AG04450 (cell line): Measurements from ENCODE around the gene TAPBP. TPM values are rescaled to one million over a fixed set of nuclear protein-coding genes. Genes with fewer than 3 reads are reported as not detected.
"Not testable (repeated sequence)": the region's sequence is repeated elsewhere in the genome, so short reads cannot be mapped to it uniquely, and the experiment has no call there.

Experiments
- CTCF ChIA-PET: fragments of 300-600, 350-600 bp; formaldehyde crosslinking; extraction: SDS; loops from one replicate; lab custom pipeline; 2022; ENCODE audit warnings: antibody characterized with exemption, inconsistent platforms; lab: Charles Lee
- POLR2A ChIA-PET: fragments of 350-600 bp; formaldehyde crosslinking; extraction: SDS; loops from one replicate; lab custom pipeline; 2021; ENCODE audit warnings: antibody characterized with exemption, inconsistent platforms; lab: Yijun Ruan, JAX
- DNase-seq: peaks from one replicate; pipeline ENCODE4 v3.0.0-alpha.2; 2011; ENCODE audit warnings: low read depth, low spot score
- H3K27ac ChIP-seq: one replicate; pipeline ENCODE4 v1.5.1; 2012; ENCODE audit warnings: low read depth, low read length, control low read depth
- H3K27me3 ChIP-seq: one replicate; pipeline ENCODE4 v1.6.0; 2012; ENCODE audit warnings: low read length; ENCODE audit not compliant: control insufficient read depth, insufficient read depth
- H3K4me3 ChIP-seq: 2 replicates; pipeline ENCODE4 v1.5.1; 2011; ENCODE audit warnings: mild to moderate bottlenecking, low read depth, low read length, control low read depth
- H3K9me3 ChIP-seq: 2 replicates; pipeline ENCODE4 v1.5.1; 2012; ENCODE audit warnings: low read length; ENCODE audit not compliant: control insufficient read depth, insufficient read depth
- polyA plus RNA-seq: library from polyadenylated mRNA; depleted of rRNA; stranded (reverse); fragments of >200 nt; gene quantifications from 2 replicates; pipeline ENCODE4 v1.2.3, GENCODE V29; 2011
- TF ChIP-seq, protein P1 (sequence below): IDR thresholded peaks from 2 replicates; pipeline ENCODE4 v1.5.1; 2011; ENCODE audit warnings: low read depth, low read length, control low read depth, inconsistent platforms

The TAPBP gene
- polyA plus RNA-seq, 1 experiment, result 29.3 TPM

DNA sequence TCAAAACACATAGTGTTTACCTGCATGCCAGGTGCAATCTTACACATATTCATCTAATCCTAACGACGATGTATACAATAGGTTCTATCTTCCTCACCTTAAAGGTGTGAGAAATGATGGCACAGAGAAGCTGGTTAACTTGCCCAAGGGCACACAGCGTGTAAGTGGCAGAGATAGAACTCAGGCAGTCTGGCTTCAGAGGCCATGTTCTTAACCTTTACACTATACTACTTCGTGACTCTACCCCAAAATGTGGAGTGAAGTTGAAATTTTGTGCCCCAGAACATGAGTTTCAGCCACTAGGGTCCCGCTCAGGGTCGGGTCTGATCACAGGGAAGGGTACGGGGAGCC lies 42.8 kb downstream of the TAPBP start:
- no peak for DNase-seq
- Histone ChIP-seq H3K27me3 (no peaks in the 10 kb centered on the region), H3K27ac (peak overlapping the region; percentile 94), H3K9me3 (no peaks in the 10 kb centered on the region), H3K4me3 (peak overlapping the region; percentile 94)
- ChIA-PET POLR2A (interaction anchor here (1.0 to 3.8 kb wide), 10 partner anchors 11 to 299 kb away, joined by 4 to 52 read pairs (median 10); partner anchors contain the start of genes PFDN6, WDR46 and ZBTB22), CTCF (interaction anchor here (1.3 kb wide), 1 partner anchor 11 kb away, joined by 3 read pairs; no protein-coding TSS in a partner anchor)
- TF ChIP-seq, protein P1, sequence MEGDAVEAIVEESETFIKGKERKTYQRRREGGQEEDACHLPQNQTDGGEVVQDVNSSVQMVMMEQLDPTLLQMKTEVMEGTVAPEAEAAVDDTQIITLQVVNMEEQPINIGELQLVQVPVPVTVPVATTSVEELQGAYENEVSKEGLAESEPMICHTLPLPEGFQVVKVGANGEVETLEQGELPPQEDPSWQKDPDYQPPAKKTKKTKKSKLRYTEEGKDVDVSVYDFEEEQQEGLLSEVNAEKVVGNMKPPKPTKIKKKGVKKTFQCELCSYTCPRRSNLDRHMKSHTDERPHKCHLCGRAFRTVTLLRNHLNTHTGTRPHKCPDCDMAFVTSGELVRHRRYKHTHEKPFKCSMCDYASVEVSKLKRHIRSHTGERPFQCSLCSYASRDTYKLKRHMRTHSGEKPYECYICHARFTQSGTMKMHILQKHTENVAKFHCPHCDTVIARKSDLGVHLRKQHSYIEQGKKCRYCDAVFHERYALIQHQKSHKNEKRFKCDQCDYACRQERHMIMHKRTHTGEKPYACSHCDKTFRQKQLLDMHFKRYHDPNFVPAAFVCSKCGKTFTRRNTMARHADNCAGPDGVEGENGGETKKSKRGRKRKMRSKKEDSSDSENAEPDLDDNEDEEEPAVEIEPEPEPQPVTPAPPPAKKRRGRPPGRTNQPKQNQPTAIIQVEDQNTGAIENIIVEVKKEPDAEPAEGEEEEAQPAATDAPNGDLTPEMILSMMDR, result no peak

DNA sequence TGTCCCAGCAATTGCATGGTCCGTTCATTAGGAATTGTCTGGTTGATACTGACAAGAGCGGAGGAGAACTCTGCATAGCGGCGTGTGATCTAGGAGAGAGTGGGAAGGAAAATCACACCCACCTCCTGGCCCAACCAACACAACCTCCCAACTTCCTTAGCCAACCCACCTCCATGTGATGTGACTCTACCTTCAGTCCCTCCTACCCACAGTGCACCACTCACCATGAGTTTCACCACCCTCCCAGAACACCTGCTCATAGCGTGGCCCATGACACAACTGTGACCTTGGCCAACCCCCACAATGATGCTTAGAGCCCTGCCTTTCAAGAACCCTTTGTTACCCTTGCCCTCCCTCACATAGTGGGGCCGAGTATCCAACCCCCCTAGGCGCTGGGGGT lies 49.9 kb downstream of the TAPBP start:
- TF ChIP-seq, protein P1, result no peak
- no peaks in the 10 kb centered on the region for H3K27me3 ChIP-seq
- H3K9me3 ChIP-seq, result no peaks in the 10 kb centered on the region
- ChIA-PET CTCF (no interaction called here), POLR2A (no interaction called here)
- no peak overlapping the region for H3K27ac ChIP-seq
- DNase-seq, result no peak
- no peak overlapping the region for H3K4me3 ChIP-seq

DNA sequence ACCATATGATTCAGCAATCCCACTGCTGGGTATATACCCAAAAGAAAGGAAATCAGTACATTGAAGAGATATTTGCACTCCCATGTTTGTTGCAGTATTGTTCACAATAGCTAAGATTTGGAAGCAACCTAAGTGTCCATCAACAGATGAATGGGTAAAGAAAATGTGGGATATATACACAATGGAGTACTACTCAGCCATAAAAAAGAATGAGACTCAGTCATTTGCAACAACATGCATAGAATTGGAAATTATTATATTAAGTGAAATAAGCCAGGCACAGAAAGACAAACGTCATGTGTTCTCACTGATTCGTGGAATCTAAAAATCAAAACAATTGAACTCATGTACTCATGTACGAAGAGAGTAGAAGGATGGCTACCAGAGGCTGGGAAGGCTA lies 51.4 kb downstream of the TAPBP start:
- H3K27ac ChIP-seq, H3K4me3 ChIP-seq, POLR2A ChIA-PET, DNase-seq, H3K27me3 ChIP-seq, H3K9me3 ChIP-seq: not testable (repeated sequence)
- CTCF ChIA-PET, result interaction anchor here (0.9 to 2.4 kb wide), 2 partner anchors 14 to 248 kb away, joined by 3 to 10 read pairs; no protein-coding TSS in a partner anchor

DNA sequence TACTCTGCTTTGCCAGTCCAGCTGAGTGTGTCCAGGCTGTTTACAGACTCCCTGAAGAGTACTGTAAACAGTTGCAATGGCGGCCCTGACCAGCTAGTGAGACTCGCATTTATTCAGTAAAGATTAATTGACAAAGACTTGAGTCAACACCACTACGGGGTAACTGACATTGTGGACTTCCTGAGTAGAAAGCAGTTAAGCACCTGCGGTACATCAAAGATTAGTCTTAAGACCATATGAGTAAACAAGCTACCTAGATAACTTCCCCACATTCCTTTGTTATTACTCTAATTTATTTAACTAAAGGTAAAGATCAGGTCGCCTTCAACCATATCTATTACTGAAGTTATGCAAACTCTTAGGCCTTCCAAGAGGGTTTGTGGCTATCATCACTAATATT lies 54.8 kb downstream of the TAPBP start:
- TF ChIP-seq, protein P1, result no peak
- ChIA-PET CTCF (no interaction called here), POLR2A (interaction anchor here (1.9 kb wide), 1 partner anchor 13 kb away, joined by 5 read pairs; the partner anchor contains the start of genes RPS18 and VPS52)
- no peak for DNase-seq
- Histone ChIP-seq H3K4me3 (no peak overlapping the region), H3K27ac (no peak overlapping the region), H3K27me3 (no peaks in the 10 kb centered on the region), H3K9me3 (no peaks in the 10 kb centered on the region)

DNA sequence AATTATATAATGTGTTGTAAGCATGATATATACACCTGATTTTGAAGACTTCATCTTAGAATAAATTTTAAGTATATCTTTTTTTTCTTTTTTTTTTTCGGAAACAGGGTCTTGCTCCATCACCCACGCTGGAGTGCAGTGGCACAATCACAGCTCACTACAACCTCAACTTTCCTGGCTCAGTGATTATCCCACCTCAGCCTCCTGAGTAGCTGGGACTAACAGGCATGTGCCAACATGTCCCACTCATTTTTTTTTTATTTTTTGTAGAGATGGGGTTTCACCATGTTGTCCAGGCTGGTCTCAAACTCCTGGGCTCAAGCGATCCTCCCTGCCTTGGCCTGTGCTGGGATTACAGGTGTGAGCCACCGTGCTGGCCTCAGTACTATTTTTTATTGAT lies 59.3 kb downstream of the TAPBP start:
- DNase-seq, result no peak
- CTCF ChIA-PET, result interaction anchor here (0.8 kb wide), 1 partner anchor 270 kb away, joined by 4 read pairs; no protein-coding TSS in a partner anchor
- H3K27ac ChIP-seq, result no peak overlapping the region

More for the DNA sequence above, 59.3 kb downstream of the TAPBP start:
- Histone ChIP-seq H3K9me3 (no peaks in the 10 kb centered on the region), H3K27me3 (no peaks in the 10 kb centered on the region), H3K4me3 (no peak overlapping the region)
- POLR2A ChIA-PET, result interaction anchor here (0.6 to 1.6 kb wide), 3 partner anchors 17 to 1759 kb away, joined by 3 to 6 read pairs (median 3); partner anchors contain the start of genes RPS18 and VPS52
- TF ChIP-seq, protein P1, result no peak
